Endometrial microvascular endothelial cells (primary cell): ENCODE data around the gene TRH. TPM values are rescaled to one million over a fixed set of nuclear protein-coding genes. Genes with fewer than 3 reads are reported as not detected.
"Not testable (repeated sequence)": the region's sequence is repeated elsewhere in the genome, so short reads cannot be mapped to it uniquely, and the experiment has no call there.

Experiments
- in situ Hi-C: cut with HindIII; loops from 2 replicates; pipeline ENCODE4 v1.10.0; 2017; ENCODE audit warnings: low sequenced_read_pairs, low pct_unique_long_range_greater_than_20kb; ENCODE audit errors: inconsistent ontology term
- total RNA-seq: library from RNA; depleted of rRNA; stranded (reverse); fragments of >200 nt; gene quantifications from one replicate; pipeline ENCODE4 v1.2.3, GENCODE V29; 2015; ENCODE audit errors: inconsistent ontology term

TRH gene
- total RNA-seq, 1 donor from 2014 or later = not detected

GRCh38 chr3:129994883-129995559 is 20.5 kb downstream of the TRH start:
- in situ Hi-C loops = no loop called here

- in situ Hi-C loops = no loop called here
Observed at GRCh38 chr3:129996073-129996472, 21.6 kb downstream of the TRH start.

GRCh38 chr3:129999176-129999575 is 24.7 kb downstream of the TRH start:
- in situ Hi-C loops = not testable (repeated sequence)

GRCh38 chr3:130002666-130003598 is 28.4 kb downstream of the TRH start:
- in situ Hi-C loops = not testable (repeated sequence)

GRCh38 chr3:130010556-130010955 is 36.0 kb downstream of the TRH start:
- in situ Hi-C loops = no loop called here

GRCh38 chr3:130012108-130012507 is 37.6 kb downstream of the TRH start:
- in situ Hi-C loops = not testable (repeated sequence)

- in situ Hi-C loops = not testable (repeated sequence)
Observed at GRCh38 chr3:130013246-130013645, 38.7 kb downstream of the TRH start.

GRCh38 chr3:130014526-130014925 is 40.0 kb downstream of the TRH start:
- in situ Hi-C loops = no loop called here

GRCh38 chr3:130017661-130018060 is 43.1 kb downstream of the TRH start:
- in situ Hi-C loops = not testable (repeated sequence)

GRCh38 chr3:130026146-130026829 is 51.8 kb downstream of the TRH start:
- in situ Hi-C loops = not testable (repeated sequence)

- in situ Hi-C loops = not testable (repeated sequence)
Observed at GRCh38 chr3:130027437-130027836, 52.9 kb downstream of the TRH start.

Other genes starting within 250 kb of the TRH start
- gene TMCC1, start 81.0 kb upstream of the TRH start, total RNA-seq = 11.8 TPM
- not detected for gene ALG1L2, start 107.1 kb downstream of the TRH start, total RNA-seq